Lung microvascular endothelial cell (primary cell): ENCODE data around the gene SCN2B. TPM values are rescaled to one million over a fixed set of nuclear protein-coding genes. Genes with fewer than 3 reads are reported as not detected.

Source experiments
- DNase-seq, 2 donors: peaks; one replicate each; pipeline versions ENCODE4 v3.0.0 to v3.0.0-alpha.2; 2010; ENCODE audit warnings: low read depth in 2 of 2
- total RNA-seq: library from RNA; depleted of rRNA; stranded (reverse); fragments of >200 nt; gene quantifications from 2 replicates; pipeline ENCODE4 v1.2.1, GENCODE V29; 2014

Gene SCN2B, protein sequence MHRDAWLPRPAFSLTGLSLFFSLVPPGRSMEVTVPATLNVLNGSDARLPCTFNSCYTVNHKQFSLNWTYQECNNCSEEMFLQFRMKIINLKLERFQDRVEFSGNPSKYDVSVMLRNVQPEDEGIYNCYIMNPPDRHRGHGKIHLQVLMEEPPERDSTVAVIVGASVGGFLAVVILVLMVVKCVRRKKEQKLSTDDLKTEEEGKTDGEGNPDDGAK
- not detected in 2 replicates for total RNA-seq

DNA sequence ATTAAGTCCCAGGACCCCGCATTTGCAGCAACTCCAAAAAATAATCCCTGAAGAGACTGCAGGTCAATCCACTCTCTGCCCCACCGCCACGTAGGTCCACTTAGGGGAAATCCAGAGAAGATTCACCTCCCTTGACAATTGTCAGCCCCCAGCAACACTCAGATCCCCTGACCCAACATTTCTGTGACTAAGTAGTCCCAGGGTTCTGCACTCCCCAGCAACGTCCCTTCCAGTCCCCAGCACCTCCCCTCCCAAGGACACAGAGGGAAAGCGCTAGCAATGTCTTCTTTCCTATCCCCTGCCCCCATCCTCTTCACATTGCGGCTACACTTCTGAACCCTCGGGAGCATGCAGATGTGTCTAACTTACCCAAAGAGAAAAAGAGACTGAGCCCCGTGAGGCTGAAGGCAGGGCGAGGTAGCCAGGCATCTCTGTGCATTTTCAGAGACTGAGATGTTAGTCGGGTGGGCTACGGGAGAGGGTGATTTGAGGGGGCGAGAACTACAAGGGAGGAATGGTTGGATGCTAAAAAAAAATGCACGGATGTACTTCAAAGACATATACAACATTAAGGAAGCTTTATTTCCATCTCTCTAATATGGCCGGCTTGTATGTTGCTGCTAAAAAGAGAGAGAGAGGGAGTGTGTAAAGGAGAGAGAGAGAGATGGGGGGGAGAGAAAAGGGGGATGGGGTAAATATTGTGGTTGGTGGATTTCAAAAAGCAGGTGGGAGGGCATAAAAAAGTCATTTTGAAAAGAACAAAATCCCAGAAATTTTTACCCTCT is at the start of gene SCN2B:
Gene SCN2B, minus strand, starts transcription at position 647 of the 785 bp plus-strand sequence. Its CDS starts 208 bp downstream, at position 439.
- DNase-seq, result no peak

DNA sequence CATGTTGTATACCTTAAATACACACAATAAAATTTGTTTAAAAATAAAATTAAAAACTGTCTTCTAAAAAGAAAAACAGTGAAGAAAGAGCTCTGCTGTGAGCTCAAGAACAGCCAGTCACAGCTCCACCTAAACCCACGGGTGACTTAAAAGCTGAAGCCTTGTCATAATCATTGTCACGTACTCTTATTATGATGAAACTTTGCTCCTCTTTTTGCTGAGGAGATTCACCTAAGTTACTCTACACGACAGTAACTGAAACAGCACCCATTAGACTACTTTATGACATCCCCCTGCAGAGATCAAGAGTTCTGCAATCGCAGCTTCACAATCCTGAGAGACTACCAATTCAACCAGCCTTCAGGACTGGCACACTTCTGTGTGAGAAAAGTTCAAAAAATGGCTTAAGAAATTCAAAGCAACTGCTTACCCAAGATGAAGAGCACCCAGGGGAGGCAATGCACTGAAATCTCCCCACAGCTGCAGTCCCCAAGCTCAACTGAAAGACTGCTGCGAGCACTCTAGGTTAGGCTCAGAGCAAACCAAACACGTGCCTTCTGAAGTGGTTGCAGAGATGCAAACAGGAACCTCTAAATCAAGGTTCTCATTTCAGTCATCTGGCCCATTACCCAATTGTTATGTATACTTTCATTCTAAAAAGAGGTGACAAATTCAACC is 48.2 kb upstream of the SCN2B start, which contains the start of gene JAML:
Gene JAML, minus strand, starts transcription at position 501 of the 678 bp plus-strand sequence. CDS start 10,145 bp downstream, outside the sequence.
- no peak for DNase-seq

DNA sequence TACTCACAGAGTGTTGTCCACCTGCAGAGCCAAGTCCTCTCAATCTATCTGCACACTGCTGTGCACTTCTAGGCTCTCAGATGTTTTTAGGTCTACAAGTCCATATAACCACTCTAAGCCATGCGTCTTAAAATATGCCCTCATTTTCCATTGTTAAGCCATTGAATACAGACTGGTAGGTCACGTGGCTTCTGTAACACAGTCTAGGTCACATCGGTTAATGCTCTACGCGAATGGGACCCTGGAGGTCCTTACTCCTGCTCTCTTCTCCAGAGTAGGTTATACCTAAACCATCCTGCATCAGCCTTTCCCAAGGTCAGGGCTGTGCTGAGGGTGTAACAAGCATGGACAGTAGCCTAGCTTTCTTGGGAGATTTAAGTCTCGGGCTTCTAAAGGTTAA is 47.6 kb upstream of the SCN2B start:
- no peak for DNase-seq

DNA sequence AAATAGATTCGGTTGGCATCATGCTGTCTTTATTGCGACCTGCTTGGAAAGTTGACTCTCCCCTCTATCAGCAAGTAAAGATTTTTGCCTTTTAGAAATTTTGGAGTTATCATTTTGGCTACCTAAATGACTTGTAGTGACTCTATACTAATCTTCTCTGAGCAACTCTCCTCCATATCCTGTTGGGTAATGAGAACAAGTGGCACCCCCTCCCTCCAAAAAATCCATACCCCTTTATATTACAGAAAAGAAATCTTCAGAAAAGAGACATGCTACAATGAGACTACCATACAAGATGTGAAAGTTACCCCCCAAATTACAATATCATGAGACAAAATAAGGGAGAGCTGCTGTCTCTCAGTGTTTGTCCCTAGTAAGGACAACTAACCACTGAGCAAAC is 47.1 kb upstream of the SCN2B start:
- no peak for DNase-seq

DNA sequence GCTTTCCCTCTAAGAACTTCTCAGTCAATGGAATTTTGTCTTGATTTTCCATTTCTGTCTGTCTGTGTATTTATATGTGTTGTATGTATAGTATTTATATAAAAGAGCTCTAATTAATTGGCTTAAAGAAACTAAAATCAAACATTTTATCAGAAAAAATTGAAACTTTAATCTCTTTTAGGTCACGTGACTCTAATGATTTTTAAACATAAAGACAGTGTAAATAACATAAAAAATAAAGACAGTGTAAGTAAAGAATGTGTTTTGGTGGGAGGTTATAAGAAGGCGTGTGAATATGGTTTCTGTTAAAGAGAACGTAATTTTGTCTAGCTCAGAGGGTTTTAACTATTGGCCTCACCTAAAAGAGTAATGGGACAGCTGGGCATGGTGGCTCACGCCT is 46.0 kb upstream of the SCN2B start:
- no peak for DNase-seq

DNA sequence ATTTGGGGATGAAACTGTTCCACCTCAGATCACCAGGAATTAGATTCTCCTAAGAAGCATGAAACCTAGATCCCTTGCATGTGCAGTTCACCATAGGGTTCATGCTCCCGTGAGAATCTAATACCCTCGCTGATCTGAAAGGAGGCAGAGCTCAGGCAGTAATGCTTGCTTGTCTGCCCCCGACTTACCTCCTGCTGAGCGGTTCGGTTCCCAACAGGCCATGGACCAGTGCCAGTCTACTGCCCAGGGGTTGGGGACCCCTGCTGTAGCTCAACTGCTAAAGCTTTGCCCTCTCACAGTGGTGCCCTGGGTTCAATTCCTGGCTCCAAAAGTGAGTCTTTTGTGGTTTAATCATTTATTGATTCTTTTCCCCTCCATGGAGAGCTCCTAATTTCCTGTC is 45.0 kb upstream of the SCN2B start:
- DNase-seq, result no peak

DNA sequence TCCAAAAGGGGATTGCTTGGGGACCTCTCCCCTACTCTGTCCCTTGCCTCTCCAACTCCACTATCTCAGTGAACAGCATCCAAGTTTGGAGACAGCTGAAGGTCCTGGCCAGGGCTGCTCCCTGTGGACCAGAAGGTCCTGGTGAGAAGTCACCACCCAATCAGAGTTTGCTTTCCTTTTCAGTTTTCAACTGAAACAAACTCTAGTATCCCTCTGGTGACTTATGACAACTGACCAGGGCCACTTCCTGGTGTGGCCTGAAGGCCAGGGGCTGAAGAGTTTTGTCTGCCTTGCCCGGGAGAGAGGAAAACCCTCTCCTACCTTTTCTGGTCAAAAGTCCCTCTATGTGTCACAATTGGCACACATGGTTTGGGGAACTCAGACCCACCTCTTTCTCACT is 43.3 kb upstream of the SCN2B start:
- no peak for DNase-seq

DNA sequence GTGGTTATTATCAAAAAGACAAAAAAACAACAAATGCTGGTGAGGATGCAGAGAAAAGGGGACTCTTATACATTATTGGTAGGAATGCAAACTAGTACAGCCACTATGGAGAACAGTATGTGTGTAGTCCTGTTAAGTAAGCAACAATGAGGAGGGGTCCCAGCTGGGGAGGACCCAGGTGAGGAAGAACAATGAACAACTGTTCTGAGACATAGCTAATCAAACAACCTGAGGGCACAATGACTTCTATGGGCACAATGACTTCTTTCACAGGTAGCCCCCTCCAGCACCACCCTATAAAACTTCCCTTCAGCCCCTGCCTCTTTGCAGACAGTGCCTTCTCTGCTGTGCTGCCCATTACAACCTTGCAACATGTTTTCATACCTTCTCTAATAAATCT is 42.8 kb upstream of the SCN2B start:
- no peak for DNase-seq

DNA sequence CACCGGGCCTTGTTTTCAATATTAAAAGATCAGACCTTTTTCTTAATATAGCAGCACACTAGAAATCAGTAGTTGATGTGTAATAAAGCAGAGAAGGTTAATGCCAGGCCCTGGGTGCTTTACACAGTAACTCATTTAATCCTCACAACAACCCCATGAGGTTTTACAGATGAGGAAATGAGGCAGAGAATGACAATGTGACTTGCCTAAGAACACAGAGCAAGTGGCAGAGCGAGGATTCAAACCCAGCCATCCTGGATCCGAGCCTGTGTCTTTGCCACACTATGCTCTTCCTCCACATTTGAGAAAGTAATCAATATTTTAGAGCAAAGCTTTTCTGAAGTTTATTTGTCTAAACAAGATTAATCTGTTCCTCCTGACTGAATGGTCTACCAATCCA is 41.1 kb upstream of the SCN2B start:
- DNase-seq, result no peak

DNA sequence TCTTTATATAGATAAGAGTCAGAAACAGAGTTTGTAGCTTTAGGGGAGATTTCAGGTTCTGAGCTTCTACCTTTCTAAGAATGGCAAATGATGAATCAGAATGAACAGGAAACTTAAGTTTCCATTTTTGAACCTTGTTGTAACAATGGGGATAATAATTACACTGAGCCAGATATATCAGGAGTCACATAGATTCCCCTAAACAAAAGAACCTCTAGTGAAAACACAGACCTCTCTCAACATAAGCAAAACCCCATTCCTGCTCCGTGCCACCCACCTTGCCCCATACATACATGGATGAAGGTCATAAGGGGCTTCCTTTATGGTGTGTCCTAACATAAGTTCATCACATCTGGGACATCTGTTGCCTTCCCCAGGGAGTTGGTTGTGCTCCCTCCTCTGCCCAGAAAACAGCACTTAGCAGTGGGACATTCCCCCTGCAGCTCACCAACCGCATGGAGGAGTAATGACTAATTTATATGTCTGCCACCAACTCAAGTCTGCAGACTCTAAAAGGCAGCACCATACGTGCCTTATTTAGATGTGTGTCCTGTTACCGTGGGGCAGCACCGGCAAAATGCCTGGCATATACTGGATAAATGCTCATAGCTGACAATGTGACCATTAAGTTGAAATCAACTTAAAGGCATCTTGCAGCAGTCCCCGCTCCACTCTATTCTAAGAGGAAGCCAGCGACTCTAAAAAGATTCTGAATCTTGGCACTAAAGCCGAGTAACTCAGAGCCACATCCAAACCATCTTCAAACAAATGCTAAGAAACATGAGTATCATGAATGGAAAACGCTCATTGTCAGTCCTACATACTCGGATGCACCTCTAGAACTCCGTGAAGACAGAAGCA is 40.4 kb upstream of the SCN2B start:
- no peak for DNase-seq

DNA sequence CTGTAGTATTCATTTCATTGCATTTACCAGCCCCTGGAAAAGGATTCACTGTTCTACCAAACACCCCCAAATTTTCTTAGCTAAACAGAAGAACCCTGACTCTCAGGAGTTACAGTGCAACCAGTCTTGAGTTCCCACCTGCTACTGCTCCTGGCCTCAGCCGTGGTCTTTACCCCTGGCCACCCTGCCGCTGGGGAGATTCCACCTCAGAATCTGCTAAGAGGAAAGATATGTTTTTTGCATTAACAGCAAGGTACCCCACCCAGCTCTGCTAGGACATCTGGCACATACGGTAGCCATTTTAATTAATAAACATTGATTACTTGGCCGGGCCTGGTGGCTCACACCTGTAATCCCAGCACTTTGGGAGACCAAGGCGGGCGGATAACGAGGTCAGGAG is 39.3 kb upstream of the SCN2B start:
- no peak for DNase-seq

DNA sequence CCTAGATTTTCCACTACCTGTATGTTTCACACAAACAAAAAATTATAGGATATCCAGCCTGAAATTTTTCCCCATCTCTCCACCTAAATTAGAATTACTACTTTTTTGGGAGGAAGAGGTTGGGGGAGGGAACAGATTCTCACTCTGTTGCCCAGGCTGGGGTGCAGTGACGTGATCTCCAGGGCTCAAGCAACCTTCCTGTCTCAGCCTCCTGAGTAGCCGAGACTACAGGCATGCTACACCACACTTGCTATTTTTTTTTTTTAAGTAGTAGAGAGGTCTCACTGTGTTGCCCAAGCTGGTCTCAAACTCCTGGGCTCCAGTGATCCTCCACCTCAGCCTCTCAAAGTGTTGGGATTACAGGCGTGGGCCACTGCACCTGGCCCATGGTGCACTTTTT is 38.8 kb upstream of the SCN2B start:
- no peak for DNase-seq

DNA sequence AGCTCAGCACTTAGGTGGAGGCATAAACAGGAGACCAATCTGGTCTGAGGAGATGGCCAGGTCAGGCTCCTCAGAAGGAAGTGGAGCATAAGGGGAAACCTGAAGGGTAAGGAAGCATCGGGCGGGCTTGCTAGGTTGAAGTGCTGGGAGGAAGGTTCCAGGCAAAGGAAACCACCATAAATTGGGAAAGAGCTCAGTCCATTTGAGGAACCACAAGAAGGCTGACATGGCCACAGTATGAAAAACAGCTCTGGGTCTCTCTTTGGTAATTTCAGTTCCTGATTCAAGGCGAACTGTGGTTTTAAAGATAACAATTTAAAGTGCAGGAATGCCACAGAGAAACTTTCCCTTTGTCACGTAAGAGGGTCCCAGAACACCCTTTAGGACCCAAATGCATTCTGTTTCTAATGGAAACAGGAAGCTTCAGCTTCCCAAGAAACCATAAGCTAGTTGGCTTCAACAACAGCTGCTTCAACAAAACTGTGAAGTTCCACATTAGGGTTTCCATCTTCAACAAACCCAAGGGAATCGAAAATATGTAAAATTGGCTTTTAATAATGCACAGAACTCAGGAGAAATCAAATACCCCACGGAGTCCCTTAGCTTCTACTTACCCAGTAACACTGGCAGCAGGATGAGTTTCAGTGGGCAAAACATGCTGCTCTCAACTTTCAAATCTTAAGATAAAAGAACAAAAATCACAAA is 37.9 kb upstream of the SCN2B start:
- DNase-seq, result no peak

DNA sequence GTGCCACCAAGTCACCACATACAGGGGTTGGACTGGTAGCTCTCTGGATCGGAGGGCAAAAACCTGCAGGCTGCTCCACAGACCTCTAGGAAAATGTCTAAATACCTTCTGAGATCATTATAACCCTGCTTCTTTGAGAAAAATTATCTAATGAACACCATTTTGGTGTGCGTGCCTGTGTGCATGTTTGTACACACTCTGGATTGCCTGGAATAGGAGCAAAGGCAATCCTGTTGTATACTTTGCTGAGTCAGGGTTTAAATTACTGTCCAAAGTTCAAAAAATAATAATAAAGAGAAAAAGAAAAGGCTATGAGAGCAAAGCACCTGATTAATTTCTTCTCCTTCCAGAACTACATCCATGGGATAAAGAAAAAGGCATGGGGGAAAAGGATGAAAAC is 37.3 kb upstream of the SCN2B start:
- no peak for DNase-seq

DNA sequence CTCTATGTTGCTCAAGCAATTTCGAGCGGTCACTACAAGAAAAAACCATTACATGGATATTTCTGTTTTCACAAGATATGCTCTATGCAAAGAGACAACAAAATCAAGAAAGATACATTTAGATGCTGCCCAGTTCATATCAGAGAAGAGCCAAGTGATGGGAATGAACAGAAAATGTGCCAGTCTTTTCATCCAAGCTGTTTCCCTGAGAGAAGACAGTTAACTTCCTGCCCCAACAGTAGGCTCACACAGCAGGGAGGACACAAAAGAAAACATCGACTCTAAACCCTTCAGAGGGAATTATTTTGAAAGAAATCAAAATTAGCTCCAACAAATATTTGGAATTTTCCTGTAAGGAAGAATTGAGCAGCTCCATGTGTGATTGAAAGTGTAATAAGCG is 36.8 kb upstream of the SCN2B start:
- DNase-seq, result no peak

DNA sequence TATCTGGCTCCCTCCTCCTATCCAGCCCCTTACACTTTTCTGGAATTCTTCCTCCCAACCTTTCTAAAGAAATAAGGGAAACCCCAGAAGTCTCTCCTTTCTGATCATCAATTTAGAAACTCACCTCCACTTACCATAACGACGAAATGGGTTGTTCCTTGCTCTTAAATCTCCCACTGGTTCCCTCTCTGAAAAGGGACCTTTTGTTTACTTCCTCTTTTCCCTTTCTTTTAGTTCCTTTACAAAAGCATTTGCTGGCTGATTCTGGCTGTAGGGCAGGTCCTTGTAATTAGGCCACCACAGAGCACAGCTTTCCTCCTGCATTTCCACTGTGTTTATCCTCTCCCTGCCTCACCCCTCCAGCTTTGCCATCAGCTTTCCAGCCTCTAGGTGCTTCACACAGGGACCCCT is 36.3 kb upstream of the SCN2B start:
- DNase-seq, result no peak

DNA sequence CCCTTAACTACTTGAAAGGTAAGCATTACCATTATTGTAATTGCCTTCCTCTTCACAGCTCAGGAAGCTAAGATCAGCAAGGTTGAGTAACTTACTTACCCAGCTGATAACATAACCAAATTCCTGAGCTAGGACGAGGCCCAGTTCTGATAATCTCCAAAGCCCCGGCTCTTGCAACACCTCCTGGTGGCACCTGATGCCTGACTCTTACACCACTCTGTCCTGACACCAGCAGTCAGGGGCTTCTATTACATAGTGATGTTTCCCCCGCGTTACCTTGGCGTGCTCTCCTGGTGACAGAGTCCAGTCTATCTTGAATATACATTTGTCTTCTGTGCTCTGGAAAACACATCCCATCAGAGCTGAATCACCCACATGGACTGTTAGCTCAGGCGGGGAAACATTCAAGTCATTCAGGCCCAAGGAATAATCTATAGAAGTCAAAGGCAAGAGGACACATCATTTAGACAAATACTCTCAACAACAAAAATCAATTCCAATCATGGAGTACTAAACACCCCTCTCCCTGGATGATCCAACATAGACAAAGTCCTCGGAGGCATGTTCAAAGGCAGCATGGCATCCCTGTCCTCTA is 35.8 kb upstream of the SCN2B start:
- DNase-seq, result no peak

DNA sequence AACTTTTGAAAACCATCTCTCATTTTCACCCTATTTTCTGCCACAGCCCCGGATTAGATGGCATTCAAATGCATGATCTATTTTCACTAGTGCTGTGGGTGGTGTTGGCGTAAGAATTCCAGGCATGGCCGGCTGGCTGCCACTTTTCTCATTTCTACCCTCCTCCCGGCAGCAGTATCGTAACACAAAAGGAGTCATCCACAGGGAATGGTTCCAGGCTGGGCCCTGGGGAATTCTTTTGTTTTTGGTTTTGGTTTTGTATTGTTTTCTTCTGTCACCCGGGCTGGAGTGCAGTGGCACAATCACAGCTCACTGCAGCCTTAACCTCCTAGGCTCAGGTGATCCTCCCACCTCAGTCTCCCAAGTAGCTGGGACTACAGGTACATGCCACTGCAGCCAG is 34.6 kb upstream of the SCN2B start:
- peak in 1 of 2 donors; percentile 49 for DNase-seq

DNA sequence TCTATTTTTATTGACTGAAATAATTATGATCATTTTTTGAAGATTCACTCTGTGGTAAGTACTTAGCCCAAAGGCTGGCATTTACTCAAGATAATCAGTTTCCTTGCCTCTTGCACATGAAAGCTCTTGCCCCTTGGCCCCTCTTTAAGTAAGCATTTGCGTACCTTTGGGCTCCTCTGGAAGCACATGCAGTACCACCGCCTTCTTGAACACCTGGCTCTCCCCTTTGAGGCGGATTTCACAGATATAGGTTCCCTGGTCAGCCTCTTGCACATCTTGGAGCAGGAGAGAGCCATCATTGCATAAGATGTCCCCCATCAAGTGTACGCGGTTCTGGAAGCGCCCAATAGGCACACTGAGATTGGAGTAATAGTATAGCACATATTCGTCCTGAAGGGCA is 33.9 kb upstream of the SCN2B start:
- DNase-seq, result no peak

DNA sequence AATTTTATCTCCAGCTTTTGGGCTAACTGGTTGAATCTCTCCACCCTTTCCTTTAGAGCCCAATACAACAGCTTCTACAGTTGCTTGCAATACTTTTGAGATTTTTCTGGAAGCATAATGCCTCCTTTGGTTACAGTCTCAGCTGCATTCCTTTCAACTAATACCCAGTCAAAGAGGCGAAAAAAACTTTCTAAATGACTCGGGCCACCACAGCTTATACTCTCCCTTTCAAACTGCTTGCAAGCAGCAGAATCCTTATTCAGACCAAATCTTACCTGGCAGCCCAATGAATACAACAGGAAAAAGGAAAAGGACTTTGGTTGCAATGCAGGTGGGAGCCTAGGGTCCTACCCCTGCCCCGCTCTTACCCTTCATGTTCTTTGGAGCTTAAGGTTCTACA is 32.6 kb upstream of the SCN2B start:
- no peak for DNase-seq

DNA sequence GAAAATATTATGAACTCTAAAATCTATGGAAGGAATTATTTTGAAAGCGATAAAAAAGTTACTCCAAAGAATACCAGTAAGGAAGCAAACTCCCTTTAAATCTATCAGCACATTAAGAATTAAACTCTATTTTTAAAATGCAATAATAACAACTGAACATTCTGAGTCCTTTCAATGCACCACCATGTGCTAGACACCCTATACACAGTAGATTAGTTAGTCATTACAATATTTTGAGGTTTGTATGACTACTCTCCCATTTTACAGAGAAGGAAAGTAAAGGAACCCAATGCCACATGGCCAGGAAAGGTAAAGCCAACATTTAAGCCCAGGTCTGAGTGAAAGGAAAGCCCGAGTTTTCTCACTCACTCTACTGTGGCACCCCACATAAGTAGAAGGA is 30.6 kb upstream of the SCN2B start:
- DNase-seq, result peak in 1 of 2 donors; percentile 65
